Right lobe of liver (tissue), 5 donors: ENCODE data around the gene LPAR1. TPM values are rescaled to one million over a fixed set of nuclear protein-coding genes. Genes with fewer than 3 reads are reported as not detected.

Experiments used
- small RNA-seq, 2 experiments: library from RNA; depleted of rRNA; stranded (forward); fragments of <200 nt; gene quantifications; one replicate each; pipeline ENCODE3, GENCODE V24; 2016
- total RNA-seq, 6 experiments: library from RNA; depleted of rRNA in 2 of 6; stranded (reverse); fragments of >200 nt in 2 of 6; fragmentation: NEBNext Ultra II Directional in 3 of 6; extraction: Animal tissue kit (Norgen Biotek cat#: 25700) in 3 of 6; gene quantifications; one replicate each; pipeline versions ENCODE4 v1.1.0 to v1.2.4, GENCODE V29; 2016 to 2023
- donor health status: DM: no; HTN: no; CAD: no.
- donor health status: DM: no; HTN: no; CAD: no.
- donor health status: DM: no; HTN: yes; CAD: no.
- donor health status: DM: no; HTN: yes; CAD: no.

LPAR1 gene
- total RNA-seq, 6 experiments from 2014 or later: 0.66 to 1.6 (median 1.2) TPM

Small RNA genes lying within 50 kb of the gene (small RNA-seq; reads per million reads assigned to genes)
- gene RF00019: 0 reads per million in 2 experiments
- gene RNU6-432P: 0 reads per million in 2 experiments
